Esophagus squamous epithelium (tissue), 4 donors: ENCODE data around the gene OR10C1.

ENCODE experiments used
- POLR2A ChIP-seq, 4 donors: fragments of 450-650 bp; IDR thresholded peaks; one replicate each; pipeline ENCODE4 v1.6.1; 2017; ENCODE audit warnings: antibody characterized with exemption in 4 of 4, mild to moderate bottlenecking in 4 of 4, moderate library complexity in 3 of 4
- TF ChIP-seq, protein P1 (sequence below), 6 experiments: fragments of 450-650 bp in 4 of 6; fragments of 200-600 bp in 2 of 6; sonication (generic) in 2 of 6; IDR thresholded peaks; one replicate each; pipeline ENCODE4 v1.5.1; 2016 to 2019; ENCODE audit warnings: antibody characterized with exemption in 6 of 6, mild to moderate bottlenecking in 4 of 6, moderate library complexity in 4 of 6

DNA sequence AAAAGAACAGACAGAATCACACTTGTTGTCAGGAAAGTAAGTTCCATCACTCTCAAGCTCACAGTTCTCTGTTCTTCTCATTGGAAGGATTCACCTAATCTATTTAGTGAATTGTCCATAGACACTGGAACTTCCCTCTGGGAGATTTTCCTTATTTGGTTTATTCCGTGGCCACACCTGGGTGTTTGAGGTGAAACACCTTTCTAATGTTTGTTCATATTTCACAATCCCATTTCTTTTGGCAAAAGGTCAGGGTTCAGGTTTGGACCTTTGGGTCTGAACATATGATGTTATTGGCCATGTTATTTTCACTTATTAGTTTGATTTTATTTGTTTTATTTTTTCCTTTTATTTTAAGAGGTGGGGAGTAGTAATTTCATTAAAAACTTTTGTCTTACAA lies 44.6 kb downstream of the OR10C1 start:
- TF ChIP-seq, protein P1, sequence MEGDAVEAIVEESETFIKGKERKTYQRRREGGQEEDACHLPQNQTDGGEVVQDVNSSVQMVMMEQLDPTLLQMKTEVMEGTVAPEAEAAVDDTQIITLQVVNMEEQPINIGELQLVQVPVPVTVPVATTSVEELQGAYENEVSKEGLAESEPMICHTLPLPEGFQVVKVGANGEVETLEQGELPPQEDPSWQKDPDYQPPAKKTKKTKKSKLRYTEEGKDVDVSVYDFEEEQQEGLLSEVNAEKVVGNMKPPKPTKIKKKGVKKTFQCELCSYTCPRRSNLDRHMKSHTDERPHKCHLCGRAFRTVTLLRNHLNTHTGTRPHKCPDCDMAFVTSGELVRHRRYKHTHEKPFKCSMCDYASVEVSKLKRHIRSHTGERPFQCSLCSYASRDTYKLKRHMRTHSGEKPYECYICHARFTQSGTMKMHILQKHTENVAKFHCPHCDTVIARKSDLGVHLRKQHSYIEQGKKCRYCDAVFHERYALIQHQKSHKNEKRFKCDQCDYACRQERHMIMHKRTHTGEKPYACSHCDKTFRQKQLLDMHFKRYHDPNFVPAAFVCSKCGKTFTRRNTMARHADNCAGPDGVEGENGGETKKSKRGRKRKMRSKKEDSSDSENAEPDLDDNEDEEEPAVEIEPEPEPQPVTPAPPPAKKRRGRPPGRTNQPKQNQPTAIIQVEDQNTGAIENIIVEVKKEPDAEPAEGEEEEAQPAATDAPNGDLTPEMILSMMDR (IDR thresholded peaks at IDR 0.05): no peak
- TF ChIP-seq POLR2A (IDR thresholded peaks at IDR 0.05): no peak
